ENCODE measurements around the gene SHOC1. TPM values are rescaled to one million over a fixed set of nuclear protein-coding genes. Genes with fewer than 3 reads are reported as not detected.

SHOC1 gene
- total RNA-seq, 1 donor from 2014 or later: not detected

Other genes with a start within 250 kb of the SHOC1 start
- 1.4 and 1.8 TPM in 2 replicates for gene PTGR1, start 195.3 kb downstream of the SHOC1 start, total RNA-seq
- 7.3 and 7.4 TPM in 2 replicates for gene DNAJC25, start 163.6 kb downstream of the SHOC1 start, total RNA-seq
- gene GNG10, start 133.3 kb downstream of the SHOC1 start, total RNA-seq: 30.7 and 30.9 TPM in 2 replicates
- gene UGCG, start 101.9 kb upstream of the SHOC1 start, total RNA-seq: 14.4 and 16.6 TPM in 2 replicates

Measured in activated T-helper 2 cell treated with anti-CD3 and anti-CD28 coated beads, Interferon-gamma antibody, Interleukin-2, Interleukin-4, amounts not matched to agents 10 μg/mL and 5 μg/mL and 100 μg/mL, durations not matched to agents 14 hours and 24 hours and 36 hours (primary cell).